Muscle layer of colon (tissue), 2 donors: ENCODE measurements around the gene SLC4A7.

Source experiments
- H3K27ac ChIP-seq: one replicate; pipeline ENCODE4 v1.7.0; 2013; ENCODE audit warnings: low read depth, mild to moderate bottlenecking, low read length, moderate library complexity
- H3K27me3 ChIP-seq, 2 donors: one replicate each; pipeline ENCODE4 v1.7.0; 2013; ENCODE audit warnings: low read length in 2 of 2, mild to moderate bottlenecking in 2 of 2; ENCODE audit not compliant: insufficient read depth in 2 of 2, control insufficient read depth in 1 of 2
- H3K36me3 ChIP-seq: one replicate; pipeline ENCODE4 v1.7.0; 2013; ENCODE audit warnings: mild to moderate bottlenecking, low read length; ENCODE audit not compliant: insufficient read depth
- H3K4me1 ChIP-seq: one replicate; pipeline ENCODE4 v1.7.0; 2013; ENCODE audit warnings: mild to moderate bottlenecking, low read length; ENCODE audit not compliant: insufficient read depth
- H3K4me3 ChIP-seq, 2 donors: one replicate each; pipeline ENCODE4 v1.7.0; 2013; ENCODE audit warnings: low read length in 2 of 2, low read depth in 1 of 2, mild to moderate bottlenecking in 1 of 2, moderate library complexity in 1 of 2
- H3K9ac ChIP-seq: one replicate; pipeline ENCODE4 v1.7.0; 2013; ENCODE audit warnings: low read length
- H3K9me3 ChIP-seq: one replicate; pipeline ENCODE4 v1.7.0; 2013; ENCODE audit warnings: mild to moderate bottlenecking, low read length
- donor health status: abdominal sarcoma.
- donor health status: Adenocarcinoma of cecum.

Gene SLC4A7

DNA sequence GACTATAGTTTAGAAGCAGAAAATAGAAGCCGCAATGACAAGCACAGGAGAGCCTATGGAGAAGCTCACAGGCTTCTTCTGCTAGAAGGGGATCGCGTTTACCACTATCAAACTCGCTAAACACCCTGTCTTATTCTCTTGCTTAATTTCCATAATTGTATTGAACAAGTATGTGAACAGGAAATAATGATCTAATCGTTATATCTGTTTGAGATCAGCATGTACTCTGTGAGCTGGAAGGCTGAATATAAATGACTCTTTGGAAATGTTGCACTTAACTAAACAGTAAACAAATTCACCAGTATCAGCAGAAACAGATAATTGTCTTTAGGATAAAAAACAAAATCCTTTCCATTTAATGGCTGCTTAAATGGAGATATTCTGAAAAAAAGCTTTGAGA lies 130.0 kb downstream of the SLC4A7 start:
- no peak overlapping the region for H3K9ac ChIP-seq
- H3K36me3 ChIP-seq = no peaks in the 10 kb centered on the region
- no peaks in the 10 kb centered on the region for H3K9me3 ChIP-seq
- no peak overlapping the region for H3K27ac ChIP-seq
- H3K4me3 ChIP-seq = no peak overlapping the region
- no peaks in the 10 kb centered on the region for H3K27me3 ChIP-seq
- no peaks in the 10 kb centered on the region for H3K4me1 ChIP-seq

DNA sequence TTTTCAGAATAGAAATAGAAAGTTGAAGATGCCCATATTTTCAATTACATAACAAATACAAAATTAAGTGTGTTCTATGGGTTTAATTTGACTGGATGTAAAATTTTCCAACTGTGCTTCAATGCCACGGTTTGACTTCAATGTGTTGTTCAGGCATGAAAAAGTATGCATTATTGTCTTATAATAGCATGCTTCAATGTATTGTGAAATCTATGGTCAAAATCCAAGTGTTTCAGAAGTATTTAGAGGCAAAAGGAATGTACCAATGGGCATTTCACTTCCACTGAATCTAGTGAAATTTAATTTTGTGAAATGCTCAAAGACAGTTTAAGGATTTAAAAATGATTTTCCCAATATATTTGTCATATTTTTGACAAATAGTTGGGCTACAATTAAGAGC lies 131.0 kb downstream of the SLC4A7 start:
- H3K36me3 ChIP-seq = no peaks in the 10 kb centered on the region
- H3K4me1 ChIP-seq = no peaks in the 10 kb centered on the region
- H3K9me3 ChIP-seq = no peaks in the 10 kb centered on the region
- H3K4me3 ChIP-seq = no peak overlapping the region
- no peak overlapping the region for H3K27ac ChIP-seq
- no peak overlapping the region for H3K9ac ChIP-seq
- no peaks in the 10 kb centered on the region for H3K27me3 ChIP-seq

DNA sequence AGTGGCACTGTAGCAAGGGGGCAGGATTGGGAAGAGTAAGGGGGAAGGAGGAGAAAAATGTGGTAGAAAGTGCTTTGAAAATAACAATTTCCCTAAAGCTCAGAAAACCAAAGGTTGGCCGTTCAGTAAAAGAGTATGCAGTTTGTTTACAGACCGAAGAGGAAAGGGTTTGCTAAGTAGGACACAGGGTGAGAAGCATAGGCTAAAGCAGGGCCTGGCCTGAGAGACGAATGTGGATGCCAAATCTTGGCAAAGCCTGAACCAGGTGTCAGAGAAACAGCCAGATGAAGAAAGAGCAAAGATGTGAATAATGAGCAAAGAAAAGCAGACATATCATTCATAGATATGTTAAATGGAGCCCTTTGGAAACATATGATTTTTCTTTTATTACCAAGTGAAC lies 132.1 kb downstream of the SLC4A7 start:
- H3K4me3 ChIP-seq = no peak overlapping the region
- H3K36me3 ChIP-seq = no peaks in the 10 kb centered on the region
- no peaks in the 10 kb centered on the region for H3K9me3 ChIP-seq
- H3K9ac ChIP-seq = no peak overlapping the region
- no peaks in the 10 kb centered on the region for H3K27me3 ChIP-seq
- no peaks in the 10 kb centered on the region for H3K4me1 ChIP-seq
- no peak overlapping the region for H3K27ac ChIP-seq

DNA sequence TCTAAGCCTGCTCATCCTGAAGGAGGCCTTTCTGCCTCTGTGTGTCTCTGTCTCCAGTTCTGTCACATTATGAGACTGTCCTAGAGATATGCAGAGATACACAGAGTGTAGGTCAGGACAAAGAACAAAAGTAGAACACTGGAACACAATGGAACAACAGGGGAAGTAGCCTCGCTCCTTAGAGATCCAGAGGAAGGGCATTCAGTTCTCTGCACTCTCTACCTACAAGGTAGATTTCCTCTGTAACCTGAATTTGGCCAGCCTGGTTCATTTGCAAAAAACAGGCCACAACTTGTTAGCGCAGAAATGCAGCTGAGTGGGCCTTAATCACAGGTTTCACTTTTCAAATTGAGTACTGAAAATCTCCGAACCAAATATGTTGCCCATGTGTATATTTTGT lies 134.4 kb downstream of the SLC4A7 start:
- Histone ChIP-seq H3K27ac (no peak overlapping the region), H3K9ac (no peak overlapping the region), H3K36me3 (no peaks in the 10 kb centered on the region), H3K9me3 (no peaks in the 10 kb centered on the region), H3K4me3 (no peak overlapping the region), H3K27me3 (no peaks in the 10 kb centered on the region), H3K4me1 (no peaks in the 10 kb centered on the region)

DNA sequence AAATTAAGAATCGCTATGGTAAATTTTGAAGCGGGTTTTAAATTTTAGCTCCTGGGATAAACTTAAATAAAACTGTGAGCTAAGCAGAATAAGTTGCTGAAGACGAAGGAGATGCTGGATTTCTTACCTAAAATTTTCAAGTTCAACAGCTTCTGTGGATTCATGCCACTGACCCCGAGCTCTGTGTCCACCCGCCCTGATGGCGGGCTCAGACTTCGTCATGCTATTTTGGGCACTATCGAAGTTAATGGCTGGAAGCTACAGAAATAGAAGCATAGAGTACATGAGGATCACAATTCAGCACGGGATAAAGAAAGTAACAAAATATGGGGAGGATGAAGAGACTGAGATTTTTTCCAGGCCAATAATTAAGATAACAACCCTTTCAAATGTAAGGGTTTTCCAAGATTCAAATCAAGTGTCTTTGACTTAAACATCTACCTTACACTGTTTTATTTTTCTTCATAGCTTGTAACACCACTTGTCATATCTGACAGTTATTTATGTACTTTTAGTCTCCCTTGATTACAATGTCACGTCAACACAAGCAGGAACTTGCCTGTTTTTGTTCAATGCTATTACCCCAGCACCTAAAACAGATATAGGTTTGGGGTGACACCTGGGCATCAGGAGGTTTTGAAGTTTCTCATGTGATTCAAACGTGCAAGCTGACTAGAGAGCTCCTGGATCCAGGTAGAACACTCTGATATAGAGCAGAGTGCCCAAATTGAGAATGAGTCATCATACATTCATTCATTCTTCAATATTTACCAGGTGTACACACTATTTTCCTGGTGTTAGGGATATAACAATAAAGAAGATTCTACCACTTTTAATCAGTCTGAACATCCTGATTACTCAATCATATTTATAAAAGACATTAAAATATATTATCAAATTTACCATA lies 138.0 kb downstream of the SLC4A7 start:
- H3K4me3 ChIP-seq = no peak overlapping the region
- no peaks in the 10 kb centered on the region for H3K27me3 ChIP-seq
- H3K9me3 ChIP-seq = no peaks in the 10 kb centered on the region
- no peaks in the 10 kb centered on the region for H3K36me3 ChIP-seq
- H3K27ac ChIP-seq = no peak overlapping the region
- H3K9ac ChIP-seq = no peak overlapping the region
- peaks cover 13% of the 10 kb centered on the region for H3K4me1 ChIP-seq

DNA sequence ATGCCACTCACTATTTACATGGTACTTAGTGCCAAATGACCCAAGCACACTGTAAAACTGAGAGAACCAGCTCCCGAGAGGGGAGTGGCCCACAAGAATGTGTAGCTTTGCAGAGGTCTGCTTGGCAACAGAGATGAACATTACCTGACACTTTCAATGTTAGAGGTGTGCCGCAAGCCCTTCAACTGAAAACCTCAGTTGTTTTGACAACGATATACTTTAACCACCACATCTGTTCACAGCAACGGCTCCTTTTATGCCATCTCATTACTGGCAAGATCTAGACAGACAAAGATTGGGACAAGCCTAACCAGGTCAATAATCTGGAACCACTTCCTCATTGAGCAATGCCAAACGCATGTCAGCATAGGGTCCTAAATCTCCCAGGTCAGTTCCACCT lies 138.7 kb downstream of the SLC4A7 start:
- Histone ChIP-seq H3K9me3 (no peaks in the 10 kb centered on the region), H3K27me3 (no peaks in the 10 kb centered on the region), H3K27ac (no peak overlapping the region), H3K36me3 (no peaks in the 10 kb centered on the region), H3K9ac (no peak overlapping the region), H3K4me1 (peaks cover 13% of the 10 kb centered on the region), H3K4me3 (no peak overlapping the region)

DNA sequence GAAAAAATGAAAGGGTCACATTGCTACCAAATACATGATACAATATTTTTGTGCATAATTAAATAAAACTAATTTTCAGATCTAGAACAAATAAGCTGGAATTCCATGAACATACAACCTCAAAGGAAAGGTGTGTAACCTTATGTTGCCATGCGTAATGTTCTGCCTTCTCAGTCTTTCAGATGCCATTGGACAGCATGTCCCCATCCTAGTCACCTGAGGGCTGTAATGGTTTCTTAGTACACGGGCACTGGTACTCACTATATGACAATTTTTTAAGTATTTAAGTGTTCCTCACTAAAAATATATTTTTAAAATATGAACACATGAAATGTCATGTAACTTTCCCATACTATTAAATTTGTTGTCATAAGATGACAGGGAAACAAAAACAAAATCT lies 139.1 kb downstream of the SLC4A7 start:
- H3K36me3 ChIP-seq = no peaks in the 10 kb centered on the region
- H3K4me1 ChIP-seq = peaks cover 13% of the 10 kb centered on the region
- no peak overlapping the region for H3K27ac ChIP-seq
- H3K27me3 ChIP-seq = no peaks in the 10 kb centered on the region
- no peak overlapping the region for H3K9ac ChIP-seq
- H3K9me3 ChIP-seq = no peaks in the 10 kb centered on the region
- no peak overlapping the region for H3K4me3 ChIP-seq

DNA sequence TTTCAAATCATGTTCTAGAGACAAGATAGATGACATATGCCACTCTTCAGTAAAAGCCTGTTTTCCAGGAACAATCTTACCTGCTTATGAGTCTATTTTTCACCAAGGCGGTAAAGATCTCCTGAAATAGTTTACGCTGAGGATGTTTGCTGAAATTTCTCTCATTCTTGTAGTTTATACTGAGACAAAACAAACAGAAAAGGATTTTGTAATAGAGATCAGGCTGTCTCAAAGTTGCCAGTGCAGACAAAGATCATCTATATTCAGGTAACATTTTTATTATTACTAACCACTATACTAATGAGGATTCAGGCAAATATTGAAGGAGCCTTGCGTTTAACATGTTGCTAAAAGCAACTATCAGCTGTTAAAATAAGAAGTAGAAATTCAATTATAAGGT lies 140.0 kb downstream of the SLC4A7 start:
- H3K36me3 ChIP-seq = no peaks in the 10 kb centered on the region
- no peaks in the 10 kb centered on the region for H3K9me3 ChIP-seq
- H3K4me3 ChIP-seq = no peak overlapping the region
- no peaks in the 10 kb centered on the region for H3K27me3 ChIP-seq
- H3K27ac ChIP-seq = no peak overlapping the region
- no peak overlapping the region for H3K9ac ChIP-seq
- peaks cover 13% of the 10 kb centered on the region for H3K4me1 ChIP-seq

DNA sequence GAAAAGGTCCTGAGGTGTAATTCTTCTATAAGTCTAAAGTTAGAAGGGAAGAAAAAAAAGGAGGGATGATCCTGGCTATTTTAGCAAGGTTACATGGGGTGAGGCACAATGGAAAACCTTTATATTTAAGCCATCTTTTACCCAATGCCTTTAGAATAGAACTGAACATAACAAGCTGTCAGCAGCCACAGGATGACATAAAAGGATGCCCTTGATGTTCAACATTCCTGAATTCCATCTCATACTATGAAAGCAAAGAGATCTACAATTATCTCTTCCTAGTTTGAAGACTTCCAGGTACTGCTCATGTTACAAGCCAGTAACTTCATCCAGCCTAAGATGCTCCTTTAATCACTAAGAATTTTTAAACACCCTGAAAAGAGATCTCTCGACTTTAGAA lies 141.9 kb downstream of the SLC4A7 start:
- no peaks in the 10 kb centered on the region for H3K36me3 ChIP-seq
- peaks cover 13% of the 10 kb centered on the region for H3K4me1 ChIP-seq
- H3K27ac ChIP-seq = no peak overlapping the region
- H3K4me3 ChIP-seq = no peak overlapping the region
- no peaks in the 10 kb centered on the region for H3K9me3 ChIP-seq
- no peak overlapping the region for H3K9ac ChIP-seq
- H3K27me3 ChIP-seq = no peaks in the 10 kb centered on the region

DNA sequence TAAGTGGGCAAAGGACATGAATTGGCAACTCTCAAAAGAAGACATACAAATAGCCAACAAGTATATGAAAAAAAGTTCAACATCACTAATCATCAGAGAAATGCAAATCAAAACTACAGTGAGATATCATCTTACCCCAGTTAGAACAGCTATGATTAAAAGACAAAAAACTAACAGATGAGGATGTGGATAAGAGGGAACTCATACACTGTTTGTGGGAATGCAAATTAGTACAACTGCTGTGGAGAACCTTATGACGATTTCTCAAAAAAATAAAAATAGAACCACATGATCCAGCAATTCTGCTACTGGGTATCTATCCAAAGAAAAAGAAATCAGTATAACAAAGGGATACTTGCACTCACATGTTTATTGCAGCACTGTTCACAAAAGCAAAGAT lies 143.7 kb downstream of the SLC4A7 start:
- no peak overlapping the region for H3K27ac ChIP-seq
- peaks cover 13% of the 10 kb centered on the region for H3K4me1 ChIP-seq
- H3K9me3 ChIP-seq = no peaks in the 10 kb centered on the region
- H3K36me3 ChIP-seq = no peaks in the 10 kb centered on the region
- no peaks in the 10 kb centered on the region for H3K27me3 ChIP-seq
- no peak overlapping the region for H3K4me3 ChIP-seq
- H3K9ac ChIP-seq = no peak overlapping the region

DNA sequence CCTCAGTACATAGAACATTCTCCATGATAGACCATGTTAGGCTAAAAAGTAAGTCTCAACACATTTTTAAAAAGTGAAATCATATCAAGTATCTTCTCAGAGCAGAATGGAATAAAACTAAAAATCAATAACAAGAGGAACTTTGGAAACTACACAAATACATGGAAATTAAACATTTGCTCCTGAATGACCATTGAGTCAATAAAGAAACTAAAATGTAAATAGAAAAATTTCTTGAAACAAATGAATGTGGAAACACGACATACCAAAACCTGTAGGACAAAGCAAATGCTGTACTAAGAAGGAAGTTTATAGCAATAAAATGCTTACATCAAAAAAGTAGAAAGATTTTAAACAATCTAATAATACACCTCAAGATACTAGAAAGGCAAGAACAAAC lies 148.6 kb downstream of the SLC4A7 start:
- H3K4me1 ChIP-seq = no peaks in the 10 kb centered on the region
- no peaks in the 10 kb centered on the region for H3K27me3 ChIP-seq
- H3K9me3 ChIP-seq = no peaks in the 10 kb centered on the region
- no peak overlapping the region for H3K4me3 ChIP-seq
- no peak overlapping the region for H3K9ac ChIP-seq
- H3K36me3 ChIP-seq = no peaks in the 10 kb centered on the region
- no peak overlapping the region for H3K27ac ChIP-seq

DNA sequence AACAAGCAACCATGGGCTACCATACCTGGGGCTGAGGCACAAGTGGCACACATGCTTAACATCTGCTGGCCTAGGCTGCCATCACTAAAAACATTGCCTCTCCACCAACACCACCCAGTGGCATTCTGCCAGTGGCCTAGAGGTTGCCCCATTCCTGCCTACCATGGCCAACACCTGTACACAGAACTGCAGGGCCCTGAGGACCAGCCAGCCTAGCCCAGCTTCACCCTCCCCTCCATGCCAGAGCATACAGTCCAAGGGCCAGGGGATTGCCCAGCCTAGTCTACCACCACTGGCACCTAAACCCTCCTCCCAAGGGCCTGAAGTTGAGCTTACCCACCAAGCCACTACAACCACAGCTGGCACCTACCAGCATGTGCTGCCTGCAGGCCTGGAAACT lies 150.3 kb downstream of the SLC4A7 start:
- Histone ChIP-seq H3K27ac (no peak overlapping the region), H3K4me1 (no peaks in the 10 kb centered on the region), H3K36me3 (no peaks in the 10 kb centered on the region), H3K9me3 (no peaks in the 10 kb centered on the region), H3K9ac (no peak overlapping the region), H3K27me3 (no peaks in the 10 kb centered on the region), H3K4me3 (no peak overlapping the region)
